Neural crest cell (in vitro differentiated cells): Measurements from ENCODE around the gene FOXN1. TPM values are rescaled to one million over a fixed set of nuclear protein-coding genes. Genes with fewer than 3 reads are reported as not detected.
"Not testable (repeated sequence)": the region's sequence is repeated elsewhere in the genome, so short reads cannot be mapped to it uniquely, and the experiment has no call there.

Source experiments
- DNase-seq: peaks from one replicate; pipeline ENCODE4 v3.0.0; 2021; ENCODE audit warnings: low read depth, mixed read lengths, low spot score
- H3K27ac Mint-ChIP-seq: one replicate; pipeline ENCODE4 v1.8.0; 2021; ENCODE audit warnings: mild to moderate bottlenecking, mixed read lengths; ENCODE audit not compliant: unreplicated experiment
- H3K27me3 Mint-ChIP-seq: 2 replicates; pipeline ENCODE4 v1.8.0; 2021; ENCODE audit warnings: low read depth, mild to moderate bottlenecking, mixed read lengths
- H3K36me3 Mint-ChIP-seq: 2 replicates; pipeline ENCODE4 v1.8.0; 2021; ENCODE audit warnings: low read depth, mild to moderate bottlenecking, mixed read lengths
- H3K4me1 Mint-ChIP-seq: 2 replicates; pipeline ENCODE4 v1.8.0; 2021; ENCODE audit warnings: mixed read lengths
- H3K4me3 Mint-ChIP-seq: one replicate; pipeline ENCODE4 v1.8.0; 2021; ENCODE audit warnings: mild to moderate bottlenecking, mixed read lengths
- H3K9me3 Mint-ChIP-seq: 2 replicates; pipeline ENCODE4 v1.8.0; 2021; ENCODE audit warnings: mixed read lengths
- long read RNA-seq: library from polyadenylated mRNA; unstranded; transcript quantifications from one replicate; pipeline ENCODE4 v2.0.0, GENCODE V29; 2020
- total RNA-seq: library from RNA; stranded (reverse); gene quantifications from 2 replicates; pipeline ENCODE4 v1.2.1, GENCODE V29; 2021
- TF ChIP-seq, protein P1 (sequence below): fragments of 200-600 bp; sonication (generic); conservative IDR thresholded peaks from 2 replicates; pipeline ENCODE4 v1.5.0; 2021; ENCODE audit warnings: antibody characterized with exemption, mild to moderate bottlenecking

The FOXN1 gene
- total RNA-seq, result not detected in 2 replicates
- long read RNA-seq, result 0 reads

DNA sequence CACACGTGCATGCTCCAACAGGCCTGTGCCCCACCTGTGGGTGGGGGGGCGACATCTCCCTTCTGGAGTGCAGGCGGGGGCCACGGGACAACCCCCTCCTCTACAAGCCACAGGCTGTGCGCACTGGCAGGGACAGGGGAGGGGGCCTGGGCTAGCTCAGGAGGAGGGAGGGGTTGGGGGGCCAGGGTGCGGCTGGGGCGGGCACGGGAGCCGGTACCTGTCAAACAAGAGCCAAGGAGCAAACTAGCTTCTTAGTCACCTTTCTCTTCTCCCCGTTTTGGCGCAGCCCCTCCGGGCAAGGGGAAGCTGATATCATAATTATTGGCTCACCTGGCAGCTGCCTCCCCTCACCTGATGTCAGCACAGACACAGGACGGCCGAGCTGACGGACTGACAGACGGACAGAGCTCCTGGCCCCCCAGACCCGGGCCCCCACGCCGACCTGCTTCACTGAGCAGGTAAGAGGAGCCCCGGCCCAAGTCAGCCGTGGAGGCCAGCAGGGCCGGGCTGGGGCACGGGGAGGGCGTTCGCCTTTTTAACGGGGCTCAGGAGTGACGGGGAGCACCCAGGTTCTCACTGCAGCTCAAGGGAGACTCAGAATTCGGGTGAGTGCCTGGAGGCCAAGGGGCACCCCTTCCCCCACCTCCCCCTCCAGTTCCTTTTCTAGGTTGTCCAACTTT lies at the start of gene FOXN1:
FOXN1 (plus strand) TSS at position 363 of the 680 bp plus-strand sequence. CDS start 17,622 bp downstream, outside the sequence.
- TF ChIP-seq, protein P1, sequence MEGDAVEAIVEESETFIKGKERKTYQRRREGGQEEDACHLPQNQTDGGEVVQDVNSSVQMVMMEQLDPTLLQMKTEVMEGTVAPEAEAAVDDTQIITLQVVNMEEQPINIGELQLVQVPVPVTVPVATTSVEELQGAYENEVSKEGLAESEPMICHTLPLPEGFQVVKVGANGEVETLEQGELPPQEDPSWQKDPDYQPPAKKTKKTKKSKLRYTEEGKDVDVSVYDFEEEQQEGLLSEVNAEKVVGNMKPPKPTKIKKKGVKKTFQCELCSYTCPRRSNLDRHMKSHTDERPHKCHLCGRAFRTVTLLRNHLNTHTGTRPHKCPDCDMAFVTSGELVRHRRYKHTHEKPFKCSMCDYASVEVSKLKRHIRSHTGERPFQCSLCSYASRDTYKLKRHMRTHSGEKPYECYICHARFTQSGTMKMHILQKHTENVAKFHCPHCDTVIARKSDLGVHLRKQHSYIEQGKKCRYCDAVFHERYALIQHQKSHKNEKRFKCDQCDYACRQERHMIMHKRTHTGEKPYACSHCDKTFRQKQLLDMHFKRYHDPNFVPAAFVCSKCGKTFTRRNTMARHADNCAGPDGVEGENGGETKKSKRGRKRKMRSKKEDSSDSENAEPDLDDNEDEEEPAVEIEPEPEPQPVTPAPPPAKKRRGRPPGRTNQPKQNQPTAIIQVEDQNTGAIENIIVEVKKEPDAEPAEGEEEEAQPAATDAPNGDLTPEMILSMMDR, result no peak
- Mint-ChIP-seq H3K4me3 (no peak within 1 kb of the TSS), H3K27ac (no peak within 1 kb of the TSS)

GRCh38 chr17:28457890-28458289 lies 48.3 kb upstream of the FOXN1 start:
- TF ChIP-seq, protein P1, result no peak
- Mint-ChIP-seq H3K27me3 (peaks cover 9% of the 10 kb centered on the region), H3K36me3 (peaks cover 4% of the 10 kb centered on the region), H3K4me3 (no peak overlapping the region), H3K4me1 (no peaks in the 10 kb centered on the region), H3K9me3 (no peaks in the 10 kb centered on the region), H3K27ac (no peak overlapping the region)
- no peak for DNase-seq

More for the DNA sequence above, at the start of gene FOXN1:
- no peaks in the 10 kb centered on the region for H3K9me3 Mint-ChIP-seq
- peaks cover 36% of the 10 kb centered on the region for H3K27me3 Mint-ChIP-seq
- DNase-seq, result no peak
- no peaks in the 10 kb centered on the region for H3K36me3 Mint-ChIP-seq
- H3K4me1 Mint-ChIP-seq, result no peaks in the 10 kb centered on the region

DNA sequence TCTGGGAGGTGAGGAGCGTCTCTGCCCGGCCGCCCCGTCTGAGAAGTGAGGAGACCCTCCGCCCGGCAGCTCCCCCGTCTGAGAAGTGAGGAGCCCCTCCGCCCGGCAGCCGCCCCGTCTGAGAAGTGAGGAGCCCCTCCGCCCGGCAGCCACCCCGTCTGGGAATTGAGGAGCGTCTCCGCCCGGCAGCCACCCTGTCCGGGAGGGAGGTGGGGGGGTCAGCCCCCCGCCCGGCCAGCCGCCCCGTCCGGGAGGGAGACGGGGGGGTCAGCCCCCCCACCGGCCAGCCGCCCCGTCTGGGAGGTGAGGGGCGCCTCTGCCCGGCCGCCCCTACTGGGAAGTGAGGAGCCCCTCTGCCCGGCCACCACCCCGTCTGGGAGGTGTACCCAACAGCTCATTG lies 47.3 kb upstream of the FOXN1 start:
- H3K9me3 Mint-ChIP-seq, DNase-seq, H3K4me3 Mint-ChIP-seq, H3K27me3 Mint-ChIP-seq, H3K4me1 Mint-ChIP-seq, H3K36me3 Mint-ChIP-seq, H3K27ac Mint-ChIP-seq: not testable (repeated sequence)

DNA sequence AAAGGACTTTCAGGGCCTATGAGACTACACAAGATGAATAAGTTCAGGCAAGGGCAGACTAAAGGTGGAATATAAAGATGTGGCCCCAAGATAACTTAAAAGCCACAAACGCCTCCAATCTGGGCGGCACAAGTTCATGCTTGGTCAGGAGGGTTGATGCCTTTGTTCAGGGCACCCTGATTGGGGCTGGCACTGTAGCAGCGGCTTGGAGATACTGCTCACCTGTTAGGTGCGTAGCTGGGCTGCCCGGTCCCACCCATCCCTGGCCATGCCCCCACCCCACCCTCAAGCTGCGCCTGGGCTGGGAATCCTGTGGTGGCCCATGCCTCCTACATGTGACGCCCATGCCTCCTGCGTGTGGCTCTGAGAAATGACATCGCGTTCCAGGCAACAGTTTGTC lies 45.2 kb upstream of the FOXN1 start:
- DNase-seq, result no peak
- Mint-ChIP-seq H3K27ac (no peak overlapping the region), H3K4me3 (no peak overlapping the region)

DNA sequence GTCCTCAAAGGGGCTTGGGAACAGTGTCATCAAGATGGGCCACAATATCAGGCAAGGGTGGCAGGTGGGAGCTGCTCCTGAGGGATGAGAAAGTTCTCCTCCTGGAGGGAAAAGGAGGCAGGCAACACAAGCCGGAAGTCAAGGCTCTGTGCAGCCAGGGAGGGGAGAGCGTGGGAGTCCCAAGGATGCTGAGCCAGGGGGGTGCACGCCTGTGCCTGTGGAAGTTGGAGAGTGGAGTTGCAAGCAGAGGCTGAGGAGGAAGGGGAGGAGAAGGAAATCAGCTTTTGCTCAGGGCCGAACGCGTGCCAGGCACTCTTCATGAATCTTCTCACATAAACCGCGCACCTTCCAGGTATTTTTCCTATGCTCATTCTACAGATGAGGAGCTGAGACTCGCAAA lies 40.1 kb upstream of the FOXN1 start:
- DNase-seq, result no peak
- Mint-ChIP-seq H3K36me3 (no peaks in the 10 kb centered on the region), H3K4me1 (no peaks in the 10 kb centered on the region), H3K9me3 (no peaks in the 10 kb centered on the region), H3K27me3 (peaks cover 23% of the 10 kb centered on the region), H3K27ac (peak overlapping the region; percentile 28), H3K4me3 (no peak overlapping the region)
- TF ChIP-seq, protein P1, result no peak

More for the DNA sequence above, 45.2 kb upstream of the FOXN1 start:
- H3K9me3 Mint-ChIP-seq, result no peaks in the 10 kb centered on the region
- H3K4me1 Mint-ChIP-seq, result no peaks in the 10 kb centered on the region
- peaks cover 11% of the 10 kb centered on the region for H3K27me3 Mint-ChIP-seq
- peaks cover 4% of the 10 kb centered on the region for H3K36me3 Mint-ChIP-seq
- TF ChIP-seq, protein P1, result no peak

DNA sequence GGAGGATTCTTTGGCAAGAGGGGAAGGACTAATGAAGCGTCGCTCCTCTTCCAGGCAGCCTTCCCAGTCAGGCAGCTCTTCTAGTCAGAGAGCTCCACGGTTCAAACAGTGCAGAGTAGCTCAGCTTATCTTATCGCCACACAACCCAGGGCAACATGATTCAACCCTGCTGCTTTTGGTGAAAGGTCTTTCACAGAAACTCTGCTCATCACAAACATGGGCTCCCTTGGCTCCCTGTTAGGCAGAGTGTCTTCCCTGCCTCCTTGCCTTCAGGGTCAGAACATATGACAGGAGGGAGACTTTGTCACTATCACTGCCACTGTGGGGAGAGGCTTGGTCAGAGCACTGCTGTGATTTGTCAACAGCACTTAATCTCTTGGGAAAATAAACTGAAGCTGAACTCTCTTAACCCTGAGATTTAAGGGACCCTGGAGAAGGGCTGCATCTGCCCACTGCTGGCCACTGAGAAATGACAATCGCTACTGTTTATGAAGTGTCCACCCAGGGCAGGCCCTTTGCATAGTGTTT lies 39.6 kb upstream of the FOXN1 start:
- no peaks in the 10 kb centered on the region for H3K9me3 Mint-ChIP-seq
- no peak overlapping the region for H3K4me3 Mint-ChIP-seq
- no peaks in the 10 kb centered on the region for H3K4me1 Mint-ChIP-seq
- no peaks in the 10 kb centered on the region for H3K36me3 Mint-ChIP-seq
- H3K27me3 Mint-ChIP-seq, result peaks cover 23% of the 10 kb centered on the region
- no peak for DNase-seq
- TF ChIP-seq, protein P1, result no peak
- H3K27ac Mint-ChIP-seq, result no peak overlapping the region
